Esophagus squamous epithelium (tissue), 4 donors: ENCODE data around the gene VAPA.

Source experiments
- POLR2A ChIP-seq, 4 donors: fragments of 450-650 bp; IDR thresholded peaks; one replicate each; pipeline ENCODE4 v1.6.1; 2017; ENCODE audit warnings: antibody characterized with exemption in 4 of 4, mild to moderate bottlenecking in 4 of 4, moderate library complexity in 3 of 4
- TF ChIP-seq, protein P1 (sequence below), 6 experiments: fragments of 450-650 bp in 4 of 6; fragments of 200-600 bp in 2 of 6; sonication (generic) in 2 of 6; IDR thresholded peaks; one replicate each; pipeline ENCODE4 v1.5.1; 2016 to 2019; ENCODE audit warnings: antibody characterized with exemption in 6 of 6, mild to moderate bottlenecking in 4 of 6, moderate library complexity in 4 of 6

DNA sequence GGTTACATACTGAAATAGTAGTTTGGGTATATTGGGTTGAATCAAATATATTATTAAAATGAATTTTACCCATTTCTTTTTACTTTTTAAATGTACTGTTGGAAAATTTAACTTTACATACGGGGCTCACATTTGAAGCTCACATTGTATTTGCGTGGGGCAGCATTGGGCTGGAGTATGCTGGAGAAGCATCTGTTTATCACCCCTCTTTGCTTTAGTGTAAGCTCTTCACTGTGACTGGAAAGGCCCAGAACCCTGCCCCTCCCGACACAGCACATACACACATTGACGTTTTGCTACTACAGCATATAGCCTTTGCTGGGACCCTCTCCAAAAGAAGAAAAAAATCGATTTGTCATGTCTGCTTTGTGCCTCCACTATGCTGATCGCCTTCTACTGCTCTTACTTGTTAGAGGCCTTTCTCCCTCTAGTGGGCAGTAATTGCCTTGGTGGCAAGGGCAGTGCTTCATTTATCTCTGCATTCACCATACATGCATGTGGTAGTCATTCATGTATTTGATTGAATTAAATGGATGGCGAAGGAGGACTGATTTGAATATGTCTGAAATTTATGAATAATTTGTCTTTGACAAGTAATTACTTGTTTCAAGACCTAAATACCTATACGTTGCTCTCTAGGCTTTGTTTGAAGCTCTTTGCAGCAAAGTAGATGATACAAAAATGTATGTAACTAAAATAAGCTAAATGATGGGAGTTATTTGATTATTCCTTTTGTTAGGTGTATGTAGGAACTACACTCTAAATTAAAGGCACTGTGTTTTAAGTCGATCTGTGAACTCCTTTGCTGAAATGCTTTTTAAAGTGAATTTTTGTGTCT, 37.4 kb downstream of the VAPA start:
- TF ChIP-seq, protein P1, sequence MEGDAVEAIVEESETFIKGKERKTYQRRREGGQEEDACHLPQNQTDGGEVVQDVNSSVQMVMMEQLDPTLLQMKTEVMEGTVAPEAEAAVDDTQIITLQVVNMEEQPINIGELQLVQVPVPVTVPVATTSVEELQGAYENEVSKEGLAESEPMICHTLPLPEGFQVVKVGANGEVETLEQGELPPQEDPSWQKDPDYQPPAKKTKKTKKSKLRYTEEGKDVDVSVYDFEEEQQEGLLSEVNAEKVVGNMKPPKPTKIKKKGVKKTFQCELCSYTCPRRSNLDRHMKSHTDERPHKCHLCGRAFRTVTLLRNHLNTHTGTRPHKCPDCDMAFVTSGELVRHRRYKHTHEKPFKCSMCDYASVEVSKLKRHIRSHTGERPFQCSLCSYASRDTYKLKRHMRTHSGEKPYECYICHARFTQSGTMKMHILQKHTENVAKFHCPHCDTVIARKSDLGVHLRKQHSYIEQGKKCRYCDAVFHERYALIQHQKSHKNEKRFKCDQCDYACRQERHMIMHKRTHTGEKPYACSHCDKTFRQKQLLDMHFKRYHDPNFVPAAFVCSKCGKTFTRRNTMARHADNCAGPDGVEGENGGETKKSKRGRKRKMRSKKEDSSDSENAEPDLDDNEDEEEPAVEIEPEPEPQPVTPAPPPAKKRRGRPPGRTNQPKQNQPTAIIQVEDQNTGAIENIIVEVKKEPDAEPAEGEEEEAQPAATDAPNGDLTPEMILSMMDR (IDR thresholded peaks at IDR 0.05), result peak in 5 of 6 experiments; percentile 57 to 80 (median 63)
- no peak for TF ChIP-seq POLR2A (IDR thresholded peaks at IDR 0.05)
